Neuron (in vitro differentiated cells): ENCODE data around the gene LYRM2.
A peak's percentile ranks its signal among the peaks of the same experiment; 100 is the strongest.

Source experiments
- H2AFZ ChIP-seq: one replicate; pipeline ENCODE4 v1.6.1; 2013; ENCODE audit warnings: low read depth, mild to moderate bottlenecking, inconsistent platforms, low read length, moderate library complexity
- H3K27me3 ChIP-seq: one replicate; pipeline ENCODE4 v1.6.1; 2013; ENCODE audit warnings: low read length; ENCODE audit not compliant: insufficient read depth
- H3K36me3 ChIP-seq: one replicate; pipeline ENCODE4 v1.6.1; 2013; ENCODE audit warnings: low read length; ENCODE audit not compliant: insufficient read depth
- H3K4me1 ChIP-seq: one replicate; pipeline ENCODE4 v1.6.1; 2013; ENCODE audit warnings: low read length; ENCODE audit not compliant: insufficient read depth
- H3K4me3 ChIP-seq: 2 replicates; pipeline ENCODE4 v1.5.1; 2013; ENCODE audit warnings: mild to moderate bottlenecking, low read length, moderate library complexity
- H3K9me3 ChIP-seq: one replicate; pipeline ENCODE4 v1.6.1; 2013; ENCODE audit warnings: low read length

Gene LYRM2

GRCh38 chr6:89638320-89639195, at the start of gene LYRM2:
TSS of gene LYRM2 (minus strand) at chr6:89638747. CDS start at chr6:89638716, 31 bp downstream.
- Histone ChIP-seq H3K4me1 (peaks cover 22% of the 10 kb centered on the region), H3K36me3 (peaks cover 38% of the 10 kb centered on the region), H3K9me3 (no peaks in the 10 kb centered on the region), H3K4me3 (peak within 1 kb of the TSS; percentile 69), H2AFZ (peak within 1 kb of the TSS; percentile 57), H3K27me3 (no peaks in the 10 kb centered on the region)

- Histone ChIP-seq H3K4me3 (no peak overlapping the region), H3K4me1 (peaks cover 6% of the 10 kb centered on the region), H3K9me3 (no peaks in the 10 kb centered on the region), H3K27me3 (no peaks in the 10 kb centered on the region), H3K36me3 (peaks cover 67% of the 10 kb centered on the region), H2AFZ (no peak overlapping the region)
Measured at GRCh38 chr6:89688328-89688727, 49.8 kb upstream of the LYRM2 start.

- peaks cover 6% of the 10 kb centered on the region for H3K4me1 ChIP-seq
- no peaks in the 10 kb centered on the region for H3K9me3 ChIP-seq
Measured at GRCh38 chr6:89685311-89685710, 46.8 kb upstream of the LYRM2 start.

GRCh38 chr6:89682991-89683390, 44.4 kb upstream of the LYRM2 start:
- H3K27me3 ChIP-seq, result no peaks in the 10 kb centered on the region
- no peaks in the 10 kb centered on the region for H3K9me3 ChIP-seq
- H3K4me3 ChIP-seq, result no peak overlapping the region
- peaks cover 74% of the 10 kb centered on the region for H3K36me3 ChIP-seq
- H3K4me1 ChIP-seq, result no peaks in the 10 kb centered on the region
- H2AFZ ChIP-seq, result no peak overlapping the region

More at GRCh38 chr6:89685311-89685710, 46.8 kb upstream of the LYRM2 start:
- Histone ChIP-seq H2AFZ (no peak overlapping the region), H3K27me3 (no peaks in the 10 kb centered on the region), H3K36me3 (peaks cover 61% of the 10 kb centered on the region), H3K4me3 (no peak overlapping the region)

- H2AFZ ChIP-seq, result no peak overlapping the region
- peaks cover 72% of the 10 kb centered on the region for H3K36me3 ChIP-seq
- no peaks in the 10 kb centered on the region for H3K4me1 ChIP-seq
- H3K27me3 ChIP-seq, result no peaks in the 10 kb centered on the region
- H3K4me3 ChIP-seq, result no peak overlapping the region
- H3K9me3 ChIP-seq, result no peaks in the 10 kb centered on the region
Measured at GRCh38 chr6:89681983-89682564, 43.5 kb upstream of the LYRM2 start.

GRCh38 chr6:89680551-89680950, 42.0 kb upstream of the LYRM2 start:
- H3K27me3 ChIP-seq, result no peaks in the 10 kb centered on the region

GRCh38 chr6:89680150-89680549, 41.6 kb upstream of the LYRM2 start:
- no peak overlapping the region for H3K4me3 ChIP-seq
- H3K9me3 ChIP-seq, result no peaks in the 10 kb centered on the region
- no peaks in the 10 kb centered on the region for H3K27me3 ChIP-seq
- H3K36me3 ChIP-seq, result peaks cover 70% of the 10 kb centered on the region
- H2AFZ ChIP-seq, result no peak overlapping the region
- H3K4me1 ChIP-seq, result no peaks in the 10 kb centered on the region

More at GRCh38 chr6:89680551-89680950, 42.0 kb upstream of the LYRM2 start:
- H2AFZ ChIP-seq, result no peak overlapping the region
- peaks cover 70% of the 10 kb centered on the region for H3K36me3 ChIP-seq
- no peaks in the 10 kb centered on the region for H3K4me1 ChIP-seq
- no peaks in the 10 kb centered on the region for H3K9me3 ChIP-seq
- H3K4me3 ChIP-seq, result no peak overlapping the region

GRCh38 chr6:89679215-89680120, 40.9 kb upstream of the LYRM2 start:
- Histone ChIP-seq H3K36me3 (peaks cover 71% of the 10 kb centered on the region), H3K9me3 (no peaks in the 10 kb centered on the region), H3K4me1 (no peaks in the 10 kb centered on the region), H2AFZ (no peak overlapping the region), H3K4me3 (no peak overlapping the region), H3K27me3 (no peaks in the 10 kb centered on the region)

GRCh38 chr6:89678531-89678930, 40.0 kb upstream of the LYRM2 start:
- Histone ChIP-seq H2AFZ (no peak overlapping the region), H3K4me3 (no peak overlapping the region), H3K36me3 (peaks cover 78% of the 10 kb centered on the region), H3K9me3 (no peaks in the 10 kb centered on the region), H3K4me1 (no peaks in the 10 kb centered on the region), H3K27me3 (no peaks in the 10 kb centered on the region)

GRCh38 chr6:89675949-89676748, 37.6 kb upstream of the LYRM2 start:
- Histone ChIP-seq H2AFZ (no peak overlapping the region), H3K9me3 (no peaks in the 10 kb centered on the region), H3K4me3 (no peak overlapping the region), H3K27me3 (no peaks in the 10 kb centered on the region), H3K4me1 (no peaks in the 10 kb centered on the region), H3K36me3 (peaks cover 87% of the 10 kb centered on the region)

- H3K9me3 ChIP-seq, result no peaks in the 10 kb centered on the region
- no peak overlapping the region for H3K4me3 ChIP-seq
- peaks cover 5% of the 10 kb centered on the region for H3K4me1 ChIP-seq
- H2AFZ ChIP-seq, result no peak overlapping the region
- H3K36me3 ChIP-seq, result peaks cover 64% of the 10 kb centered on the region
- no peaks in the 10 kb centered on the region for H3K27me3 ChIP-seq
Measured at GRCh38 chr6:89670935-89671565, 32.5 kb upstream of the LYRM2 start.

- H2AFZ ChIP-seq, result no peak overlapping the region
- no peaks in the 10 kb centered on the region for H3K27me3 ChIP-seq
- H3K9me3 ChIP-seq, result no peaks in the 10 kb centered on the region
- H3K36me3 ChIP-seq, result peaks cover 56% of the 10 kb centered on the region
- peaks cover 5% of the 10 kb centered on the region for H3K4me1 ChIP-seq
- no peak overlapping the region for H3K4me3 ChIP-seq
Measured at GRCh38 chr6:89669002-89669401, 30.5 kb upstream of the LYRM2 start.
